IMR-90 (cell line): ENCODE measurements around the gene CNTNAP1. TPM values are rescaled to one million over a fixed set of nuclear protein-coding genes. Genes with fewer than 3 reads are reported as not detected.

Source experiments
- ATAC-seq: fragments of 200-7000 bp; cut with Tn5 transposase; 2 replicates; pipeline ENCODE4 v1.9.1; 2020; ENCODE audit warnings: low read depth, mild to moderate bottlenecking, moderate library complexity
- BruUV-seq: library from RNA; stranded (reverse); fragments of 400-500 nt; replicated peaks from 2 replicates; lab custom pipeline; 2021; lab: Mats Ljungman, UMichigan
- CTCF ChIA-PET: fragments of 300-600 bp; formaldehyde crosslinking; extraction: SDS; loops from one replicate; lab custom pipeline; 2021; ENCODE audit warnings: antibody characterized with exemption; lab: Yijun Ruan, JAX
- POLR2A ChIA-PET: fragments of 300-600 bp; sonication (Branson Sonifier 250); formaldehyde crosslinking; loops from one replicate; lab custom pipeline; 2022; ENCODE audit warnings: antibody characterized with exemption; ENCODE audit not compliant: unreplicated experiment; lab: Charles Lee
- DNase-seq: peaks from one replicate; pipeline ENCODE4 v3.0.0; 2013
- H2AFZ ChIP-seq: replicated peaks from 2 replicates; pipeline ENCODE3; 2013; ENCODE audit warnings: low read length, mild to moderate bottlenecking; ENCODE audit not compliant: poor library complexity
- H2AK5ac ChIP-seq: 2 replicates; pipeline ENCODE4 v1.6.1; 2013; ENCODE audit warnings: low read depth, low read length, inconsistent platforms
- H2AK9ac ChIP-seq: replicated peaks from 2 replicates; pipeline ENCODE3; 2013; ENCODE audit warnings: mild to moderate bottlenecking, low read depth, low read length, moderate library complexity; ENCODE audit not compliant: poor library complexity
- H2BK120ac ChIP-seq: 2 replicates; pipeline ENCODE4 v1.6.1; 2013; ENCODE audit warnings: low read depth, low read length, inconsistent platforms
- H2BK15ac ChIP-seq: 3 replicates; pipeline ENCODE4 v1.6.1; 2013; ENCODE audit warnings: low read depth, low read length, inconsistent platforms
- H2BK20ac ChIP-seq: 2 replicates; pipeline ENCODE4 v1.6.1; 2013; ENCODE audit warnings: low read depth, mild to moderate bottlenecking, inconsistent platforms, low read length, moderate library complexity
- H2BK5ac ChIP-seq: 2 replicates; pipeline ENCODE4 v1.6.1; 2013; ENCODE audit warnings: mild to moderate bottlenecking, low read depth, low read length, inconsistent platforms; ENCODE audit not compliant: poor library complexity, severe bottlenecking
- H3K14ac ChIP-seq: replicated peaks from 2 replicates; pipeline ENCODE4 v1.6.1; 2013; ENCODE audit warnings: low read depth, low read length, inconsistent platforms
- H3K18ac ChIP-seq: 2 replicates; pipeline ENCODE4 v1.6.1; 2013; ENCODE audit warnings: low read depth, low read length, control low read depth
- H3K23ac ChIP-seq: 2 replicates; pipeline ENCODE4 v1.6.1; 2013; ENCODE audit warnings: low read depth, low read length, inconsistent platforms
- H3K27ac ChIP-seq: 2 replicates; pipeline ENCODE4 v1.5.1; 2013; ENCODE audit warnings: mild to moderate bottlenecking, control low read depth, low read length; ENCODE audit not compliant: insufficient read depth
- H3K27me3 ChIP-seq: 2 replicates; pipeline ENCODE4 v1.6.1; 2013; ENCODE audit warnings: low read length; ENCODE audit not compliant: control insufficient read depth, insufficient read depth
- H3K36me3 ChIP-seq: 2 replicates; pipeline ENCODE4 v1.6.1; 2013; ENCODE audit warnings: low read length, mixed read lengths; ENCODE audit not compliant: control insufficient read depth, insufficient read depth
- H3K4ac ChIP-seq: 2 replicates; pipeline ENCODE4 v1.6.1; 2013; ENCODE audit warnings: low read depth, low read length, inconsistent platforms
- H3K4me1 ChIP-seq: 2 replicates; pipeline ENCODE4 v1.6.1; 2013; ENCODE audit warnings: low read length, mixed read lengths; ENCODE audit not compliant: control insufficient read depth, insufficient read depth
- H3K4me2 ChIP-seq: 2 replicates; pipeline ENCODE4 v1.6.1; 2013; ENCODE audit warnings: low read depth, mild to moderate bottlenecking, control low read depth, low read length, moderate library complexity
- H3K4me3 ChIP-seq: 2 replicates; pipeline ENCODE4 v1.5.1; 2013; ENCODE audit warnings: low read depth, mild to moderate bottlenecking, control low read depth, low read length, moderate library complexity; ENCODE audit not compliant: insufficient read depth
- H3K56ac ChIP-seq: 2 replicates; pipeline ENCODE4 v1.6.1; 2013; ENCODE audit warnings: low read length, inconsistent platforms; ENCODE audit not compliant: insufficient read depth; ENCODE audit errors: extremely low read depth
- H3K79me1 ChIP-seq, 2 experiments: 2 replicates each; pipeline ENCODE4 v1.6.1; 2013; ENCODE audit warnings: low read length in 2 of 2, inconsistent platforms in 1 of 2, low read depth in 1 of 2
- H3K9ac ChIP-seq: 2 replicates; pipeline ENCODE4 v1.6.1; 2013; ENCODE audit warnings: low read depth, low read length, control low read depth
- H3K9me1 ChIP-seq: 2 replicates; pipeline ENCODE4 v1.6.1; 2013; ENCODE audit warnings: low read length, inconsistent platforms; ENCODE audit not compliant: insufficient read depth
- H3K9me3 ChIP-seq: 2 replicates; pipeline ENCODE4 v1.6.1; 2013; ENCODE audit warnings: low read length; ENCODE audit not compliant: control insufficient read depth, insufficient read depth
- H4K20me1 ChIP-seq: 2 replicates; pipeline ENCODE4 v1.6.1; 2013; ENCODE audit warnings: low read length, inconsistent platforms; ENCODE audit not compliant: insufficient read depth
- H4K5ac ChIP-seq: 2 replicates; pipeline ENCODE4 v1.6.1; 2013; ENCODE audit warnings: mild to moderate bottlenecking, low read depth, low read length, control low read depth
- H4K8ac ChIP-seq, 2 experiments: 2 replicates each; pipeline ENCODE4 v1.6.1; 2013; ENCODE audit warnings: low read depth in 2 of 2, low read length in 2 of 2, control low read depth in 1 of 2, inconsistent platforms in 1 of 2
- H4K91ac ChIP-seq: 2 replicates; pipeline ENCODE4 v1.6.1; 2013; ENCODE audit warnings: low read depth, low read length, inconsistent platforms; ENCODE audit not compliant: insufficient read depth
- BHLHE40 ChIP-seq: fragments of 150-350 bp; IDR thresholded peaks from 2 replicates; pipeline ENCODE4 v1.6.1; 2016; ENCODE audit warnings: mild to moderate bottlenecking, low read depth, low read length
- CHD1 ChIP-seq: IDR thresholded peaks from 2 replicates; pipeline ENCODE4 v1.6.1; 2012; ENCODE audit warnings: low read depth, low read length, improper control_type of control experiment
- CTCF ChIP-seq: conservative IDR thresholded peaks from 2 replicates; pipeline ENCODE4 v1.5.1; 2012; ENCODE audit warnings: mild to moderate bottlenecking, low read depth, low read length, improper control_type of control experiment
- ELK1 ChIP-seq: fragments of 150-350 bp; IDR thresholded peaks from 2 replicates; pipeline ENCODE4 v1.6.1; 2016; ENCODE audit warnings: low read depth, mild to moderate bottlenecking, low read length, moderate library complexity, borderline replicate concordance
- FOS ChIP-seq: fragments of 150-350 bp; IDR thresholded peaks from 2 replicates; pipeline ENCODE4 v1.6.1; 2016; ENCODE audit warnings: low read depth, low read length
- MAFK ChIP-seq: IDR thresholded peaks from 2 replicates; pipeline ENCODE4 v1.6.1; 2012; ENCODE audit warnings: low read depth, low read length, improper control_type of control experiment
- MXI1 ChIP-seq: IDR thresholded peaks from 2 replicates; pipeline ENCODE4 v1.6.1; 2012; ENCODE audit warnings: low read depth, mild to moderate bottlenecking, low read length, moderate library complexity, borderline replicate concordance
- RAD21 ChIP-seq: IDR thresholded peaks from 2 replicates; pipeline ENCODE4 v1.6.1; 2012; ENCODE audit warnings: low read length, improper control_type of control experiment
- RCOR1 ChIP-seq: IDR thresholded peaks from 2 replicates; pipeline ENCODE4 v1.6.1; 2012; ENCODE audit warnings: mild to moderate bottlenecking, low read length, improper control_type of control experiment; ENCODE audit not compliant: insufficient replicate concordance
- RFX5 ChIP-seq: IDR thresholded peaks from 2 replicates; pipeline ENCODE4 v1.8.0; 2012; ENCODE audit warnings: low read depth, mild to moderate bottlenecking, low read length, moderate library complexity
- USF2 ChIP-seq: fragments of 150-350 bp; IDR thresholded peaks from 2 replicates; pipeline ENCODE4 v1.6.1; 2017; ENCODE audit warnings: mild to moderate bottlenecking, antibody characterized with exemption, low read length, low read depth
- WGBS, 2 experiments: methylation state at CpG; one replicate each; pipeline versions ENCODE4 v1.1.5 to v1.1.7; 2013; ENCODE audit warnings: missing lambda C conversion rate in 2 of 2; ENCODE audit not compliant: insufficient read length in 1 of 2; ENCODE audit errors: extremely low coverage in 2 of 2; 5-methylcytosine and 5-hydroxymethylcytosine counted together
- dilution Hi-C: fragments of 300-500 bp; cut with HindIII; formaldehyde crosslinking; loops from one replicate; pipeline ENCODE4 v1.14.3; 2018; ENCODE audit warnings: low sequenced_read_pairs; ENCODE audit not compliant: unreplicated experiment
- in situ Hi-C: fragments of 300-500 bp; cut with MboI; formaldehyde crosslinking; loops from 3 replicates; pipeline ENCODE4 v1.14.3; 2019; ENCODE audit warnings: low sequenced_read_pairs, inconsistent platforms, mixed read lengths
- intact Hi-C: fragments of 100-400 bp; cut with micrococcal nuclease; formaldehyde crosslinking; loops from 2 replicates; pipeline ENCODE4 v1.10.0; 2022
- polyA plus RNA-seq, 3 experiments: library from polyadenylated mRNA; depleted of rRNA; stranded (reverse); fragments of >200 nt; gene quantifications; 2 replicates each; pipeline ENCODE4 v1.2.3, GENCODE V29; 2012; ENCODE audit warnings: low replicate concordance in 1 of 3
- total RNA-seq: library from RNA; depleted of rRNA; stranded (reverse); fragments of >200 nt; gene quantifications from 2 replicates; pipeline ENCODE4 v1.2.3, GENCODE V29; 2012

Gene CNTNAP1
- total and polyA plus RNA-seq, 2 of the 4 experiments (the other 2 are of a cell fraction), result 12.2 to 72.2 TPM

GRCh38 chr17:42653179-42654124 is 28.9 kb upstream of the CNTNAP1 start (continued):
- TF ChIP-seq CTCF, result no peak

- Histone ChIP-seq H3K4me3 (no peak overlapping the region), H3K27me3 (peaks cover 10% of the 10 kb centered on the region), H3K4me1 (peaks cover 8% of the 10 kb centered on the region), H4K5ac (no peak overlapping the region), H2BK5ac (no peak overlapping the region), H3K79me1 (peaks cover 3 to 10% of the 10 kb centered on the region in 2 experiments; a peak in 2 of 4 replicates), H3K23ac (no peak overlapping the region), H2BK15ac (no peak overlapping the region), H3K18ac (no peak overlapping the region), H2BK20ac (no peak overlapping the region), H3K9ac (no peak overlapping the region), H3K4me2 (no peak overlapping the region), H3K4ac (no peak overlapping the region), H2AK9ac (peak overlapping the region; percentile 11), H4K8ac (no peak overlapping the region), H4K91ac (no peak overlapping the region), H2BK120ac (no peak overlapping the region), H3K9me1 (peaks cover 5% of the 10 kb centered on the region), H3K56ac (no peak overlapping the region), H3K9me3 (no peaks in the 10 kb centered on the region), H2AK5ac (no peak overlapping the region), H2AFZ (no peak overlapping the region), H3K36me3 (no peaks in the 10 kb centered on the region), H3K27ac (no peak overlapping the region), H3K14ac (no peak overlapping the region), H4K20me1 (no peaks in the 10 kb centered on the region)
- 0% methylated on average over 2 of the region's 2 CpGs; no CpG with 5 or more reads in 1 of the 2 experiments for WGBS, 2 experiments
- BruUV-seq, result no TSS peak
- intact Hi-C loops, result loop anchor here (5.0 kb wide), 1 partner anchor 48 kb away; the partner anchor contains the start of genes RETREG3 and TUBG1
- CTCF ChIA-PET, result no interaction called here
- POLR2A ChIA-PET, result no interaction called here
- in situ Hi-C loops, result no loop called here
- dilution Hi-C loops, result no loop called here
- ATAC-seq, result no peak; the same call in 1 of the 2 replicates
- DNase-seq, result peak; percentile 93
- no peak for TF ChIP-seq ELK1
- TF ChIP-seq MXI1, result no peak
- no peak for TF ChIP-seq CHD1
- peak; percentile 89 for TF ChIP-seq USF2
- TF ChIP-seq RAD21, result no peak
- TF ChIP-seq BHLHE40, result peak; percentile 82
- TF ChIP-seq FOS, result peak; percentile 79
- peak; percentile 18; the same call in 1 of the 2 replicates for TF ChIP-seq MAFK
- peak; percentile 22 for TF ChIP-seq RCOR1
- no peak for TF ChIP-seq RFX5
These were observed 26.8 kb upstream of the CNTNAP1 start for GRCh38 chr17:42655528-42655927.
